Pancreas (tissue), 10 donors: Measurements from ENCODE around the gene GDAP2. TPM values are rescaled to one million over a fixed set of nuclear protein-coding genes. Genes with fewer than 3 reads are reported as not detected.
"Not testable (repeated sequence)": the region's sequence is repeated elsewhere in the genome, so short reads cannot be mapped to it uniquely, and the experiment has no call there.

Experiments used
- ATAC-seq, 4 donors: fragments of 200-7000 bp; cut with Tn5 transposase; one replicate each; pipeline versions ENCODE4 v1.8.0 to v1.9.1; 2020; ENCODE audit warnings: mild to moderate bottlenecking in 4 of 4, moderate library complexity in 4 of 4
- DNase-seq, 6 donors: peaks; one replicate each; pipeline ENCODE4 v3.0.0-alpha.2; 2020
- FAIRE-seq: peaks from 2 replicates; lab custom pipeline; 2012; peaks lifted over from hg19 to GRCh38; lab: Jason Lieb, UNC
- H3K27ac ChIP-seq, 4 donors: fragments of 200-600 bp; sonication (generic); 1 replicate in 3 of 4; 2 replicates in 1 of 4; pipeline versions ENCODE4 v1.5.0 to v1.8.0; 2020
- H3K27me3 ChIP-seq, 4 donors: fragments of 200-600 bp; one replicate each; pipeline ENCODE4 v1.8.0; 2021
- H3K36me3 ChIP-seq, 3 donors: fragments of 200-600 bp; sonication (generic) in 1 of 3; one replicate each; pipeline versions ENCODE4 v1.5.0 to v1.8.0; 2020 to 2021
- H3K4me1 ChIP-seq, 3 donors: fragments of 200-600 bp; one replicate each; pipeline ENCODE4 v1.8.0; 2021
- H3K4me3 ChIP-seq, 4 donors: fragments of 200-600 bp; sonication (generic) in 2 of 4; one replicate each; pipeline versions ENCODE4 v1.5.0 to v1.8.0; 2020 to 2021
- H3K9me3 ChIP-seq, 4 donors: fragments of 200-600 bp; one replicate each; pipeline ENCODE4 v1.8.0; 2021
- CTCF ChIP-seq, 4 donors: fragments of 200-600 bp; sonication (generic) in 3 of 4; IDR thresholded peaks; one replicate each; pipeline versions ENCODE4 v1.5.0 to v1.8.0; 2021; ENCODE audit warnings: antibody characterized with exemption in 4 of 4
- WGBS, 2 donors: extraction: QIAGEN DNeasy Blood & Tissue Kit; methylation state at CpG; one replicate each; pipeline ENCODE4 v1.1.7; 2013; 5-methylcytosine and 5-hydroxymethylcytosine counted together
- intact Hi-C, 3 donors: fragments of 100-400 bp; cut with DNase I; formaldehyde crosslinking; loops; one replicate each; pipeline versions ENCODE4 v1.11.1 to v1.14.2; 2022
- polyA plus RNA-seq, 2 donors: library from polyadenylated mRNA; stranded (reverse); fragments of 200-250 nt; gene quantifications; one replicate each; pipeline ENCODE4 v1.2.3, GENCODE V29; 2013
- total RNA-seq, 6 donors: library from RNA; stranded (reverse); fragmentation: NEBNext Ultra II Directional in 4 of 6; extraction: Animal tissue kit (Norgen Biotek cat#: 25700) in 4 of 6; gene quantifications; one replicate each; pipeline versions ENCODE4 v1.2.1 to v1.2.4, GENCODE V29; 2021 to 2023
- donor health status: healthy with polysubstance abuse.
- donor health status: DM: no; HTN: no; CAD: no; lungs with moderate emphysema.
- donor health status: DM: no; HTN: no; CAD: no.
- donor health status: control.
- donor health status: control.
- donor health status: Bipolar disorder and iron deficiency.
- donor health status: DM: yes; HTN: yes; CAD: no.
- donor health status: DM: no; HTN: no; CAD: no.
- donor health status: DM: no; HTN: no; CAD: no.
- donor health status: DM: yes; HTN: yes; CAD: no.

The GDAP2 gene
- total and polyA plus RNA-seq, 8 donors, result 2.0 to 24.1 (median 14.7) TPM

GRCh38 chr1:117930173-117930447 is 689 bp upstream of the GDAP2 start:
- TF ChIP-seq CTCF (IDR thresholded peaks at IDR 0.05), result no peak
- Histone ChIP-seq H3K9me3 (no peaks in the 10 kb centered on the region), H3K27me3 (no peaks in the 10 kb centered on the region), H3K27ac (peak overlapping the region in 3 of 4 donors; percentile 65 to 90 (median 81)), H3K4me3 (peak overlapping the region; percentile 87 to 96 (median 90)), H3K4me1 (peaks cover 30 to 34% (median 32%) of the 10 kb centered on the region in 3 donors), H3K36me3 (peaks cover 0 to 7% (median 3%) of the 10 kb centered on the region in 3 donors)
- intact Hi-C loops, result no loop called here
- FAIRE-seq (no peak), ATAC-seq (no peak), DNase-seq (no peak)
- WGBS, 2 donors, result 0% methylated on average over 12 of the region's 12 CpGs

GRCh38 chr1:117928881-117929342 is 509 bp downstream of the GDAP2 start:
- peak; percentile 75 to 87 (median 80) for ATAC-seq
- Histone ChIP-seq H3K27me3 (no peaks in the 10 kb centered on the region), H3K9me3 (no peaks in the 10 kb centered on the region), H3K4me1 (peaks cover 29 to 34% (median 30%) of the 10 kb centered on the region in 3 donors), H3K27ac (peak overlapping the region; percentile 65 to 90 (median 81)), H3K36me3 (no peaks in the 10 kb centered on the region), H3K4me3 (peak overlapping the region; percentile 87 to 96 (median 90))
- peak; percentile 54 to 76 (median 63) for DNase-seq
- intact Hi-C loops, result no loop called here
- no peak for TF ChIP-seq CTCF (IDR thresholded peaks at IDR 0.05)
- FAIRE-seq, result no peak
- 0% methylated on average over 24 of the region's 24 CpGs for WGBS, 2 donors

- no peak for FAIRE-seq
- DNase-seq, result no peak
- WGBS, 2 donors, result 91 to 94% methylated on average over 3 of the region's 3 CpGs
- TF ChIP-seq CTCF (IDR thresholded peaks at IDR 0.05), result no peak
- H3K4me1 ChIP-seq, result peaks cover 18 to 20% (median 20%) of the 10 kb centered on the region in 3 donors
- H3K4me3 ChIP-seq, result no peak overlapping the region
- ATAC-seq, result no peak
- intact Hi-C loops, result no loop called here
- no peak overlapping the region for H3K27ac ChIP-seq
- H3K9me3 ChIP-seq, result no peaks in the 10 kb centered on the region
- H3K36me3 ChIP-seq, result no peaks in the 10 kb centered on the region
- no peaks in the 10 kb centered on the region for H3K27me3 ChIP-seq
These were observed 3.4 kb downstream of the GDAP2 start for GRCh38 chr1:117925981-117926380.

DNA sequence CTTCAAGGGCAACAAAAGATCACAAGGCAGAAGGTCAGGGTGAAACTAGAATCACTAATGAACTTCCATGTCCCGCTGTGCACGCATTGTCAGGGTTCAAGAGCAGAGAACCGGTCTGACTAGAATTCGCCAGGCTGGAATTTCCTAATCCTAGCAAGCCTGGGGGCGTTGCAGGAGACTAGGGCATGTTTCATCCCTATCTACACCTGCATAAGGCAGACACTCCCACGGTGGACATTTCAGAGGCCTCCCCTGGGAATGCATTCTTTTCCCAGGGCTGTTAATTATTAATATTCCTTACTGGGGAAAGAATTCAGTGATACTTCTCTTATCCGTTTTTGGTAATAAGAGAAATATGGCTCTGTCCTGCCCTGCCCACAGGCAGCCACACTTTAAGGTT is 6.7 kb downstream of the GDAP2 start:
- not testable (repeated sequence) for ATAC-seq, FAIRE-seq
- WGBS, 2 donors, result 65 to 73% methylated on average over 7 of the region's 7 CpGs

DNA sequence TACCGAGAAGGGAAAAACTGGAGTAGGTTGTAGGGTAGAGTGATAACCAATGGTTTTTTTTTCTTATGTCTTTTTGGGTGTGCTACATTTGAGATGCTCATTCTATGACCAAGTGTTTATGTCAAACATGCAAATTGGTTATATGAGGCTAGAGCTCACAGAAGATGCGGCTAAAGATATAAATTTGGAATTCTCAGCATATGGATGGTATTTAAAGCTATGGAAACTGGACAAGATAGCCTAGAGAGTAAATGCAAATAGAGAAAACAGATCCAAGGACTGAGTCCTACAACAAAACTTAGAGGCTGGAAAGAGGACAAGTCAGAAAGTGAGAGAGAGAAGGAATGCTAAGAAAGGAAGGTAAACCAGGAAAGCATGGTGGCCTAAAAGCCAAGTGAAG is 7.4 kb downstream of the GDAP2 start:
- TF ChIP-seq CTCF (IDR thresholded peaks at IDR 0.05), result no peak
- FAIRE-seq (no peak), DNase-seq (no peak), ATAC-seq (no peak)
- 93 to 96% methylated on average over 2 of the region's 2 CpGs for WGBS, 2 donors
- Histone ChIP-seq H3K27me3 (no peaks in the 10 kb centered on the region), H3K4me1 (peaks cover 0 to 7% (median 0%) of the 10 kb centered on the region in 3 donors), H3K9me3 (no peaks in the 10 kb centered on the region), H3K4me3 (no peak overlapping the region), H3K27ac (no peak overlapping the region), H3K36me3 (peaks cover 0 to 27% (median 0%) of the 10 kb centered on the region in 3 donors)
- intact Hi-C loops, result no loop called here

More for the DNA sequence above, 6.7 kb downstream of the GDAP2 start:
- H3K27me3 ChIP-seq, H3K4me3 ChIP-seq, DNase-seq, H3K27ac ChIP-seq, H3K4me1 ChIP-seq, intact Hi-C loops, H3K9me3 ChIP-seq: not testable (repeated sequence)
- peaks cover 0 to 19% (median 0%) of the 10 kb centered on the region in 3 donors for H3K36me3 ChIP-seq
